NCI-H345 treated with DMSO at 0.1 percent for 48 hours (cell line): ENCODE data around the gene F2RL1.
"Not testable (repeated sequence)": the region's sequence is repeated elsewhere in the genome, so short reads cannot be mapped to it uniquely, and the experiment has no call there.

ENCODE experiments used
- DNase-seq: peaks from one replicate; lab custom pipeline; 2025; ENCODE audit not compliant: unreplicated experiment; lab: John Stamatoyannopoulos, UW

Gene F2RL1

DNA sequence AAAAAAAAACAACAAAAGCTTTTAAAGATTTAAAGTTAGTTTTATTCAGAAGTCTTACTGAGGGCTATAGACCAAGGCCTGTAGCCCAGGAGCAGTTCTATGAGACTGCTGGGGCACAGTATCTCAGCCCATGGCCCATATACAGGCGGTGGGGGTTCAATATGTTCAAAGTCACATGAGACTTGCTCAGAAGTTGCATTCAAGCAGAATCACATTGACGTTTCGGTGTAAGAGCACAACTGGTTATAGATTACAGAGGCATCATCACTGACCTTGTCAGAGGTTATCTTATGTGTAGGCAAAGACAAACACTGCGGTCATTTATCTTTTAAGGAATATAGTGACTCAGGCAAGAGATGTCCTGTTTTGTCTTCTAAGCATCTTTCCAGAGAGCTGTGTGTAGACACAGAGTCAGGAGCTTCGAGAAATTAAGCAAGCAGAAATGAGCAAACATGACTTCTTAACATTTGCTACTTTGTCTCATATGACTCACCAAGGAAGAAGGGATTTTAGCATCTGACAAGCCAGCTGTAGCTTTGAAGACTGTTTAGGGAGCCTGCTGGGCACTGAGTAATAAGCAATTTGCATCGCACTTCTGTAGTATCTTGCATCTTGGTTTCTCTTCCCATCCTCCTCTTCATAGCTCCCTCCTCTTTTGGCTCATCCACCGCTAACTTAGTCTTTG, 12.9 kb upstream of the F2RL1 start:
- no peak for DNase-seq

DNA sequence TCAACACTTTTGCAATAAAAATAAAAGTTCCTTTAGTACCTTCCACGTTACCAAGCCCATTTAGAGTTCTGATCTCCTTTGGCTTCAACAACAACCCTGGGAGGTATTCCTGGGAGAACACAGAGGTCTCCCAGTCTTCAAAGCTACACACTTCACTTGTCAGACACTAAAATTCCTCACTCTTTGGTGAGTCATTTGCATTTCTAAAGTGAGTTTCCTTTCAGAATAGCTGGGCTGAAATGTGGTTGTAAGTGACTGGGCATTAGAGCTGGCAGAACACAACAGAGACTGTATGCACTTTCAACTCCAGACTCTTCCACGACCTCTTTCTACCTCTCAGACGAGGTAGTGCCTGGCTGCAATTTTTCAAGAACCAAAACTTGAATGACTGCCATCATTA, 11.5 kb upstream of the F2RL1 start:
- no peak for DNase-seq

DNA sequence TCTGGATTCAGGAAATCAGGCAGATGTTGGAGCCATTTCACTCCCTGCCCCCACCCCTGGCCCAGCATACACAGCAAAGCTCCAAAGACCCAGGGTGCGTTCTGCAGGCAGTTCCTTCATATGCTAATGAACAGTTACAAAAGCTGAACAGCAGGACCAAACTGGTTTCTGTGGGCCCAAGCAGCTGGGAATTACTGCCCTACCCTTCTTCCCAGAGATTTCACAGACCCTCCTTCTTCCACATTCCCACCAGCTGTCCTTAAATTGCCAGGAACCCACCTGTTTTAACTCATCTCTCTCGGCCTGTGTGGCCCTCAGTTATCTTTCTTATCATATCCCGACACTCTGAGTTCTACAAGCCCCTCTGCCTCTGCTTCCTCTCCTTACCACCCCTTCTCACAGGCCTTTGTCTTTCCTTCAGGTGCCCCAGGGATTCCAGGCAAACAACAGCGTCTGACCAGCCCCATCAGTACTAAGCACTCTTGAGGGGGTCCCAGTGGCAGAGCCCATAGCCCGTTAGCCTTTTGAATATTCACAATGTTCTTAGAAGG, 10.6 kb upstream of the F2RL1 start:
- no peak for DNase-seq

DNA sequence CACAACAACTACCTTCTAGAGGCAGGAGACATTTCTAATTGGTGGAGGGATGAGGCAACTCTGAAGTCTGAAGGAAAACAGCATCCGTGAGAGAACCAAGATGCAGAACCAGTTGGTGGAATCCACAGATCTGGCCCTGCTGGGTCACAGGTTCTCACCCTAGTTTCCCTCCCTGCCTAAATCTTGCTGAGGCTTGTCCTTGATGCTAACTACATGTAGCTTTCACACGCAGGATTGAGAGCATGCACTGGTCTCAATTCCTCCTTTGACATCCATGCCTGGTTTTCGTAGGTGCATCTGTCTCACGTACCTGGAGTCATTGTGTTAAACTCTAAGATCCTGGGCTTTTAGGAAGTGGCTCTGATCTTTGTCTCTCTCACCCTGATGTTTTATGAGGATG, 9.7 kb upstream of the F2RL1 start:
- no peak for DNase-seq

DNA sequence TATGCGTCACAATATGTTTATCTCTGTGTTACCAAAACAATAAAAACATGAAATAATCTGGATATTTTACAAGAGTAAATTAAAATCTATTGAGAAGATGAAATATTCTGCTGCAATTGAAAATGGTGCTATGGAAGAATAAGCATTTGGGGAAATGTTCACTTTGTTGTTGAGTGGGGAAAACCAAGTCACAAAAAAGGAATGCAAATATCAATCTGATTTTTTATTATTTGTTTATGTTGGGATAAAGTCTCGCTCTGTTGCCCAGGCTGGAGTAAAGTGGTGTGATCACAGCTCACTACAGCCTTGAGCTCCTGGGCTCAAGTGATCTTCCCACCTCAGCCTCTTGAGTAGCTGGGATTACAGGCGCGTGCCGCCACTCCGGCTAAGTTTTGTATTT, 8.6 kb upstream of the F2RL1 start:
- no peak for DNase-seq

DNA sequence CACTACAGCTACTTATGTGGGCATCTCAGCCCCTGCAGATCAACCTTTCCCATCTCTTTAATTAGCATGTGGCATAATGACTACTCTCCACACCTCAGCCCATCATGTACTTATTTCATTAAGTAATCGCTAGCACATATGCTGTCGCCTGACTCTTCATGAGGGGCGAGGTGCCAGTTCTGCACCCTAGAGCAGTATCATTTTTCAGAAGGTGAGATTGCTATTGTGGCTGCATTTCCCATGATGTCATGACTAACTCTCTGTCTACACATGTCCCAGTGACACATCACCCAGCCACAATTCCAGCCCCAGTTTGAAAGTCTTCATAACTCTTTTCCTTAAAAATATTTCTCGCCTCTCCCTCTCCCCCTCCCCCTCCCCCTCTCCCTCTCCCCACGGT, 7.6 kb upstream of the F2RL1 start:
- no peak for DNase-seq

DNA sequence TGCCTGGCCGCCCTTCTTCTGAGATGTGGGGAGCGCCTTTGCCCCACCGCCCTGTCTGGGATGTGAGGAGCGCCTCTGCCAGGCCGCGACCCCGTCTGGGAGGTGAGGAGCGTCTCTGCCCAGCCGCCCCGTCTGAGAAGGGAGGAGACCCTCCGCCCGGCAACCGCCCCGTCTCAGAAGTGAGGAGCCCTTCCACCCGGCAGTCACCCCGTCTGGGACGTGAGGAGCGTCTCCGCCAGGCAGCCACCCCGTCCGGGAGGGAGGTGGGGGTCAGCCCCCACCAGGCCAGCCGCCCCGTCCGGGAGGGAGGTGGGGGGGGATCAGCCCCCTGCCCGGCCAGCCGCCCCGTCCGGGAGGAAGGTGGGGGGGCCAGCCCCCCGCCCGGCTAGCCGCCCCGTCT, 6.6 kb upstream of the F2RL1 start:
- not testable (repeated sequence) for DNase-seq

DNA sequence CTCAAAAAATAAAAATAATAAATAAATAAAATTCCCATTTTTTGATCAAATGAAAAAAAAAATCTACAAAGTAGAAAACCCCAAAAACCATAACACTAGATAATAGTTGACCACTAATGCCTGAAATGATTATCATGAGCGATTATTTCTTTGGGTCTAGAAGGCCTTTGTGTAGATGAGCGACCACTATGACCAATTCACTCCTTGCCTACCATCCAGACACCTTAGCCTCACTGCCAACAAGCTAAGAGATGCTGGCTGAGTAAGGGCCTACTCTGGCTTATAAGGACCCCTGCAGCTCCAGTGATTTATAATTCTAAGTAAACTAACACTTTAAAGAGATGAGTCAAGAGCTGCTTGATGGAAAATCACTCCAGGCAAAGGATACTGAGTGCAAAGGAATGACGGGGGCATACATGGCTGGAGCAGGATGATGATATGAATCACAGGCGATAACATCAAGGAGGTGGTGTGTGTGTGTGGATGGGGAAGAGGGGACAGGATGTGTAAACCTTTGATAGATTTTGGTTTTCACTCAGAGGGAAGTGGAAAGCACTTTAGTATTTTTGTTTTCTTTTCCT, 4.8 kb upstream of the F2RL1 start:
- DNase-seq, result no peak

DNA sequence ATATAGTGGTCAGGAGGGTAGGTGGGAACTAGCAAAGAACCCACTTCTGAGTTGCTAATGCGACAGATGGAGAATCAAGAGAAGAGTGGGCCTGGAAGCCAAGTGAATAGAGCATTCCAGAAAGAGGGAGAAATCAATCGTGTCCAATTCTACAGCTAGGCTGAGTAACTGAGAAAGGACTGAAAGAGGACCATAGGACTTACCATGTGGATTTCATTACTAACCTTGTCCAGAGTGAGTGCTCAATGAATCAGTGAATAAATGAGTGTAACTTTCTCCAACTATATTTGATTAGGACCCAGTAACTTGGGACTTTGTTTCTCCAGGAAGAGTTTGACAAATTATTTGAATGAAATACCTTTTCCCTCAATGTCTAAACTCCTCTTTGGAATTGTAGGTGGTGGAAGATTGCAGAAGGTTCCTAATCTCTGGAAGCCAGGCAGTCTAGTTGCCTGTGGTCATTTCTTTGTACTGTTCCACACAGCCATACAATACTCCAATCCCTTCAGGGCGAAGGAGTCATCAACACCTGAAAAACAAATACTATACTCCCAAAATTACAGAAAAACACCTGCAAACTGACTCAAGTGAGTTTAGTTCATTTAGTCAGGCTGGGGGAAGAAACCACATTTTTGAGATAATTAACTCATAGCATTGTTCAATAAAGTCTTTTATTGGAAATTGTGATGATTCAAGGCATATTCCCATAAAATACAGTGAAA, 2.6 kb upstream of the F2RL1 start:
- DNase-seq, result no peak

DNA sequence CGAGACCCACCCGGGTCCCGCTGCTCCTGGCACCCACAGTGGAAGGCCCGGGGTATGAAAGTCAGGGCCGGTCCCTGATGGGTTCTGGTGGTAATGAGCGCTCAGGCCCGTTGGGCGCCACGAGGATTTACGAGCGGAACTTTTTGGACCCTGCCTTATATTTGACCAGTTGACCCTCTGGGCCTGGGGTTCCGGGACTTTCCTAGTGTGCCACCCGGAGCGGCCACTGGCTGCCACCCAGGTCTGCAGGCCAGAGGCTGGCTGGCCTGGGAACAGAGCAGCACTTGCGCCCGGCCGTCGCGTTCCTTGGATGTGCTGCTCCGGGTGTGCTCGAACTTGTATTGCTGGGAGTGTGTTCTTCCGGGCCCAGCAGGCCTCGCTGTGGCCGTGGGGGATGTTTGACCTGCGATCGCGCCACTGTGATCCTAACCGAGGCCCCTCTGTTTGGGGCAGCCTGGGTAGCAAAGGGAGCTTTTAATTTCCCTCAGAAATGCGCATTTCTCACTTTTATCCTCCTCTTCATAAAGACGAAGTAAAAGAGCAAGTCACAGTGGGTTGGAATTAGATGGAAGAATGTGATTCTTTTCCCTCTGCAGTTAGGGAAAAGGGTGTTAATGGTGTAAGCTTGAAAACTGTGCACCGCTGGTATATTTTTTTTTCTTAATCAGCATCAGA, 1.2 kb downstream of the F2RL1 start:
- no peak for DNase-seq

DNA sequence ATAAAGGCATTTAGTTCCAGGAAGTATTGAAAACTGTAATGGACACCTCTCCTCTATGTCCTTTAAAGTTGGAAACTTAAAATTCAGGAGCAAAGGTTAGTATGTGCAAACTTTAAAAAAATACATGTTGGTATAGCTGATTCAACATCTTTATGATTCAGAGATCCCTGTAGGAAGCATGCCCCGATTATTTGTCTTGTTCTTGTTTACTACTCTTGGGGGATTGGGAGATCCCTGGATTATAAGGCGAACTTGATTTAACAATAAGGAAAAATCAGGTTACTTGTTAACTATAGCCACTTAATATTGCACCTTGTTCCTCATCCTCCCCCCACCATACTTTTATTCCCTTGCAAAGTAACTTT, 1.7 kb downstream of the F2RL1 start:
- no peak for DNase-seq

DNA sequence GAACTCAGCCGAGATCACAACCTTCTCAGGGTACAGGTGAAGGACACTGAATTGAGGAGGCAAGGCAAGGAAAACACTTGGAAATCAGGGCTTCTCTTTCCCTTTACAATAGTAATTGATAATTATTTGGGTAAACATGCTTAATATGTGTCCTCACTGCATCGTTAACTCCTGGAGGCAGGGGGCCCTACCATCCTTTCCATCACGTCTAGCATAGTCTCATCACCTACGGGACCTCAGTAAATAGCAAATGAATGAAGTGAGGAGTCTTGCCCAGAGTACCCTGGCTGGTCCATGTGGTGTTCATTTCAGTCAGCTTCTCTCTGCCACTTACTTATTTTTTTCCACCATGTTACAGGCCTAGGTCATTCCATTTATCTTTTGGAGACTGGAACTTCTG, 2.3 kb downstream of the F2RL1 start:
- DNase-seq, result no peak

DNA sequence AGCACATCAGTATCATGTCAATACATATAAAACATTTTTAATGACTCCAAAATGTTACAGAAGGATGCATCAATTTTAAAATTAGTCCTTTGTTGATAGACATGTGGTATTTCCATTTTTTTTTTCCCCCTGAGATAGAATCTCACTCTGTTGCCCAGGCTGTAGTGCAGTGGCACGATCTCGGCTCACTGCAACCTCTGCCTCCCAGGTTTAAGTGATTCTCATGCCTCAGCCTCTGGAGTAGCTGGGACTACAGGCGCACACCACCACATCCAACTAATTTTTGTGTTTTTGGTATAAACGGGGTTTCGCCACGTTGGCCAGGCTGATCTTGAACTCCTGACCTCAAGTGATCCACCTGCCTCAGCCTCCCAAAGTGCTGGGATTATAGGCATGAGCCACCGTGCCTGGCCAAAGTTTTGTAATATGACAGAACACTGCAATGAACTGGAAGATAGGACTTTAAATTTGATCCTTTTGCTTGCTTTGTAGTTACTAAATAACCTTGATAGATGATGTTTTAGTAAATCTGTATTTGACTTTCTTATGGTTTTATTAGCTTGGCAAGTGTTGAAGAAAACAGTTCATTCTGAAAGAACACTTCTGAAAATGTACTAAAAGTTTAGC, 3.4 kb downstream of the F2RL1 start:
- DNase-seq, result not testable (repeated sequence)

DNA sequence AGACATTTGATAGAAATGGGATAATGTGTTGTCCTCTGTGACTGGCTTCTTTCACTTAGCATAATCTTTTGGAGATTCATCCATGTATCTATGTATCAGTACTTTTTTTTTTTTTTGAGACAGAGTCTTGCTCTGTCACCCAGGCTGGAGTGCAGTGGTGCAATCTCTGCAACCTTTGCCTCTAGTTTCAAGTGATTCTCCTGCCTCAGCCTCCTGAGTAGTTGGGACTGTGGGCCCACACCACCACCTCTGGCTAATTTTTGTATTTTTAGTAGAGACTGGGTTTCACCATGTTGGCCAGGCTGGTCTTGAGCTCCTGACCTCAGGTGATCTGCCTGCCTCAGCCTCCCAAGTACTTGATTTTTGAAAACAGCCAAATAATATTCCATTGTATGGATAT, 7.6 kb downstream of the F2RL1 start:
- DNase-seq, result not testable (repeated sequence)

DNA sequence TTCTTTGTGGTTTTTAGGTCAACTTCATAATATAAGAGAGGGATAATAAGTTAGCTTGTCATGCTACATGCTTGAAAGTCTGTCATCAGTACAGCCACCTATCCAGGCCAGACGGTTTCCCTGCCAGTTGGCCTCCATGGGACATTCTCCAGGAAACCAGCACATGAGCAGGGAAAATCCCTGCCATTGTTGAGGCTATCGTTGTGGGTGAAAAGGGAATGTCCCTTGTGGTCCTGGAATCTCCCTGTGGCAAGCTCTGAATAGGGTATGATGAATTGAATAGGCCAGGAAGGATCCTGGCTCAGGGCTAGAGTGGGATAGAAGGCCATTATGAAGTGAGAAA, 12.3 kb downstream of the F2RL1 start:
- DNase-seq, result no peak

DNA sequence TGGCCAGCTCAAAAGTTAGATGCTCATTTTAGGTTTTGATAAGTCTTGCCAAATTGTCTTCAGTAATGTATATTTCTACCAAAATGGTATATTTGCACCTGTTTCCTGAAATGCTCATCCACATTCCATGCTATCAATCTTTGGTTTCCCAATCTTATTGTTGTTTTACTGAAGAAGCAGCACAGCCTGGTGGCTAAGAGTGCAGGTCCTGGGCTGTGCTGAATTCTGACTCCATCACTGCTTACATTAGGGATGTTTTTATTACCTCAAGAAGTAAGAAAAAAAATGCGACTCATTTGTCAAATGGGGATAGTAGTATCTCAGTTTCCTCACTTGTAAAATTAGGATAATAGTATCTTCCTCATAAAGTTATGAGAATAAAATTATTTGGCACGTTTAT, 17.4 kb downstream of the F2RL1 start:
- no peak for DNase-seq

DNA sequence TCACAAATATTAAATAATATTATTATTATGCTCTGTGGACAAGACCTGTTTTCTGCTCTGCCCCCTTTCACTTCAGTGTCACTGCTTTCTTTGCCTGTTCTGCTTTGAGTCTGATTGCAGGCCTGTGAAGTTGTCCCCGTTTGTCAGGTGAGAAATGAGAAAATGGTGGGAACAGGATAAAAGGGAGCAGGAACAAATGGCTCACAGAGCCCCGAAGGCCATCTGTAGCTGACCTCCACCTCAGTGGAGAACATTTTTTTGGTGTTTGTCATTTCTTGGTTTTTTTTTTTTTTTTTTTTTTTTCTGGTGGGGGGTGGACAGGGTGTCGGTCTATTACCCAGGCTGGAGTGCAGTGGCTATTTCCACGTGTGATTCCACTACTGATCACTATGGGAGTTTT, 17.8 kb downstream of the F2RL1 start:
- no peak for DNase-seq

DNA sequence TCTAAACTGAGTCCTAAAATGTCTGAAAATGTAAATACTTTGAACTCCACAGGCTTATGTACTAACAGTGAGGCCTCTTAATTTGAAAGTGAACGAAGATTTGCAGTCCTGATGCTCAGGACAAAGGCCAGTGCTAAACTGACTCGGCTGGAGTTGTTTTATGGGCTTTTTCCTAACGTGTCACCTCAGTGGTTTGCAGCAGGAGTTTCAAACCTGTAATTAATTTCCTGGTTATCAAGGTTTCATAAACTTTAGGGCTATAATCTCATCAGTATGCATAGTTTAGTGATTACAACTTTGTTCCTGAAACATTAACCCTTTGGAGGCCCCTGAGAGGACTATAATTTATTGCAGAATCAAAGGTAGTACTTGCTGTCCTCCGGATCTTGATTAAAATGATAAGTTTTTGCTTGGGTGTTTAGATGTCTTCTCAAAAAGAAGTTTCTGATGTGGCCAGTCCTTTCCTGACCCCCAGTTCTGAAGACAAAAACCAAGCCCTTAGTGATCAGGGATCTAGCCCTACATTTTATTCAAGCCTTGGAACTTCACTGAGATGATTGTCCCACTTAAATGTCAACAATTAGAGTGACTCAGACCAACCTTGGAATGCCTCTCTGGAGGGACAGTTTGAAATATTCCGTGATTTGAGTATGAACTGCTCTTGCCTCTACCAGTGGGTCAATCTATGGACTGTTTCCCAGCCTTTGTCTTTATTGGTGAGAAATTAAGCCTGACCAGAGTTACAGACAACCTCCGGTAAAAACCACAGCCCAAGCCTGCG, 19.8 kb downstream of the F2RL1 start:
- no peak for DNase-seq

DNA sequence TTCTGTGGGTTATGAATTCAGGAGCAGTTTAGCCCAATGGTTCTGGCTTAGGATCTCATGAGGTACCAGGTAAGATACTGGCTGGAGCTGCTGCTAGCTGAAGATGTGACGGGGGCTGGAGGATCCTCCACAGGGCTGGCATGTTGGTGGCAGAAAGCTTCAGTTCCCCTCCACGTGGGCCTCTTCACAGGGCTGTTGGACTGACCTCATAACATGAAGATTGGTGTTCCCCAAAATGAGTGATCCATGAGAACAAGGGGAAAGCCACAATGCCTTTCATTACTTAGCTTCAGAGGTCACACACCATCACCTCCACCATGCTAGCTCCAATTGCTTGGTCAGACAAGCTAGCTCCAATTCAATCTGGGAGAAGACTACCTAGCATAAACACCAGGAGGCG, 22.5 kb downstream of the F2RL1 start:
- DNase-seq, result no peak

DNA sequence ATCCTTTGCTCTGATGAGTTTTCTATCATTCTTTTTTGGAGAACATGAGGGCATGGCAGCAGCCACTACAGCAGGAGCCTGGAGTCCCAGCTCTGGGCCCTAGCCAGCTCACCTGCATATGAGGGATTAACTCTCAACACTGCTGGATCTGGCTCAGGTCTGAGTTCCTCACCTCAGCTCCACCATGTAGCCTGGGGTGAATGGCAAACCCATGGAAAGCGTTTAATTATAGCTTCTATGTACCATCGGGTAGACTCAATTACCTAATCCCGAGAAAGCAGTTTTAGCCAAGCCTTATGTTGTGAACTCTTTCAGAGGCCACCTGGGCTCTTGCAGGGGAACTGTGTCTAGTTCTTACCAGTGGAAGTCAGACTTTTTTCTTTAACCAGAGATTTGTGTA, 27.1 kb downstream of the F2RL1 start:
- no peak for DNase-seq
